GM19043 (cell line): Measurements from ENCODE around the gene CYP4V2.

Experiments used
- ATAC-seq: cut with Tn5 transposase; IDR thresholded peaks from one replicate; pipeline ENCODE4 v1.9.1; 2021; ENCODE audit warnings: low read depth; ENCODE audit not compliant: unreplicated experiment

Gene CYP4V2

GRCh38 chr4:186191200-186192065 is at the start of gene CYP4V2:
Gene CYP4V2, plus strand, starts transcription at chr4:186191567. Its CDS starts 257 bp downstream, at chr4:186191824.
- ATAC-seq: peak; percentile 83

- peak; percentile 28 for ATAC-seq
Observed at GRCh38 chr4:186144198-186144945, 47.0 kb upstream of the CYP4V2 start.

GRCh38 chr4:186144946-186145569 is 46.3 kb upstream of the CYP4V2 start:
- ATAC-seq: peak; percentile 33

GRCh38 chr4:186146458-186146857 is 44.9 kb upstream of the CYP4V2 start:
- no peak for ATAC-seq

- no peak for ATAC-seq
Observed at GRCh38 chr4:186148336-186148975, 42.9 kb upstream of the CYP4V2 start.

GRCh38 chr4:186149872-186150271 is 41.5 kb upstream of the CYP4V2 start:
- no peak for ATAC-seq

- ATAC-seq: no peak
Observed at GRCh38 chr4:186150926-186151325, 40.4 kb upstream of the CYP4V2 start.

- no peak for ATAC-seq
Observed at GRCh38 chr4:186151499-186151898, 39.9 kb upstream of the CYP4V2 start.

- no peak for ATAC-seq
Observed at GRCh38 chr4:186158021-186158813, 33.1 kb upstream of the CYP4V2 start.

- no peak for ATAC-seq
Observed at GRCh38 chr4:186158966-186159365, 32.4 kb upstream of the CYP4V2 start.

GRCh38 chr4:186159613-186160012 is 31.8 kb upstream of the CYP4V2 start:
- ATAC-seq: no peak

- ATAC-seq: peak; percentile 87
Observed at GRCh38 chr4:186161138-186161537, 30.2 kb upstream of the CYP4V2 start.

- ATAC-seq: no peak
Observed at GRCh38 chr4:186166852-186167512, 24.4 kb upstream of the CYP4V2 start.

- ATAC-seq: no peak
Observed at GRCh38 chr4:186167605-186168004, 23.8 kb upstream of the CYP4V2 start.

- no peak for ATAC-seq
Observed at GRCh38 chr4:186168750-186169149, 22.6 kb upstream of the CYP4V2 start.

- ATAC-seq: no peak
Observed at GRCh38 chr4:186169333-186169944, 21.9 kb upstream of the CYP4V2 start.

GRCh38 chr4:186169945-186170802 is 21.2 kb upstream of the CYP4V2 start:
- ATAC-seq: no peak

GRCh38 chr4:186170966-186171365 is 20.4 kb upstream of the CYP4V2 start:
- no peak for ATAC-seq
